A673 (cell line): ENCODE measurements around the gene CTIF.

ENCODE experiments used
- CTCF ChIP-seq: fragments of 300-800, 200-600 bp; sonication (generic); conservative IDR thresholded peaks from 2 replicates; pipeline ENCODE4 v1.5.1; 2017; ENCODE audit warnings: low read depth, mild to moderate bottlenecking, antibody characterized with exemption, low read length, moderate library complexity, mixed read lengths
- EZH2 ChIP-seq: fragments of 200-600 bp; sonication (generic); IDR thresholded peaks from 2 replicates; pipeline ENCODE4 v1.6.1; 2017; ENCODE audit warnings: borderline replicate concordance, low read depth, mild to moderate bottlenecking, mixed read lengths, antibody characterized with exemption, low read length; ENCODE audit not compliant: poor library complexity, severe bottlenecking

DNA sequence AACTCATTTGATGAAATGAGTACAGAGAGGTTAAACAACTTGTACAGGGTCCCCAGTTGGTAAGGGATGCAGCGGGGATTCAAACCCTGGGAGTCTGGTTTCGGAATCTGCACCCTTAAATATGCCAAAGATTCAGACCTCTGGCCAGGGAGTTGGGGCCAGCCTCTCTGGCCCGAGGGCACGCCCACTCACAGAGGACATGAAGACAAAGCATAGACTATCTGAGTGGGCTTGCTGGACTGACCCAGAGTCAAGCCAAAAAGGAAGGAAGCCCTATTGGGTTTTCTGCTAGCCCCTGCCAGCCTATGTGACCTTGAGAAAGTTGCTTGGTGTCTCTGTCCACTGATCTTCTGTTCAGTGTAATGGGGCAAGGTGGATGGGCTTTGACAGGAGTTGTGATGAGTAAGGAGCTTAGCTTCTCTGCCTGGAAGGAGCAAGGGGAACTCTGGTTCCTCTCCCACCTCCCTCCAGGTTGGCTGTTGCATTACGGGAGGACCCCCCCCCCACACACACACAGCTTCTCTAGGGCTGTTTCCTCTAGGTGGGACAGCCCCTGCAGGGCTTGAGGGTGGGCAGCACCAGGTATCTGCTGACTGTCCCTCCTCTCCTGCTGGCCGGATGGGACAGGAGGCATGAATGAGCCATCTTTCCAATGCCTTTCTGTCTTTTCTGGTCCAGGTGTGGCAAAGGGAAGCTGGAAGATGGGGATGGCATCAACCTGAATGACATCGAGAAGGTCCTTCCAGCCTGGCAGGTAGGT, 131.3 kb downstream of the CTIF start:
- TF ChIP-seq CTCF (no peak), EZH2 (no peak)
